H1 (cell line): ENCODE measurements around the gene PPP1R15B. TPM values are rescaled to one million over a fixed set of nuclear protein-coding genes. Genes with fewer than 3 reads are reported as not detected.

Experiments used
- CTCF ChIA-PET: fragments of 300-600 bp; sonication (Branson Sonifier 250); formaldehyde crosslinking; loops from one replicate; lab custom pipeline; 2021; ENCODE audit not compliant: partially characterized antibody; lab: Charles Lee
- POLR2A ChIA-PET: fragments of 300-600 bp; sonication (Branson Sonifier 250); formaldehyde crosslinking; loops from one replicate; lab custom pipeline; 2021; ENCODE audit warnings: inconsistent platforms; ENCODE audit not compliant: partially characterized antibody; lab: Charles Lee
- DNase-seq, 2 experiments: peaks; one replicate each; pipeline versions ENCODE4 v3.0.0 to v3.0.0-alpha.2; 2010 to 2022; ENCODE audit warnings: low spot score in 2 of 2, low read depth in 1 of 2, mixed read lengths in 1 of 2
- FAIRE-seq: peaks from 2 replicates; lab custom pipeline; 2011; peaks lifted over from hg19 to GRCh38; lab: Jason Lieb, UNC
- H2AFZ ChIP-seq: 2 replicates; pipeline ENCODE4 v1.8.1; 2012; ENCODE audit warnings: low read length, inconsistent platforms
- H2AK5ac ChIP-seq: 2 replicates; pipeline ENCODE4 v1.6.1; 2013; ENCODE audit warnings: low read depth, low read length
- H2BK120ac ChIP-seq: replicated peaks from 2 replicates; pipeline ENCODE3; 2013; ENCODE audit warnings: low read depth, low read length, inconsistent platforms
- H2BK12ac ChIP-seq: 2 replicates; pipeline ENCODE4 v1.6.1; 2013; ENCODE audit warnings: low read depth, low read length
- H2BK15ac ChIP-seq: 2 replicates; pipeline ENCODE4 v1.6.1; 2013; ENCODE audit warnings: low read length
- H2BK20ac ChIP-seq: 2 replicates; pipeline ENCODE4 v1.6.1; 2013; ENCODE audit warnings: low read length
- H2BK5ac ChIP-seq: 2 replicates; pipeline ENCODE4 v1.6.1; 2013; ENCODE audit warnings: low read depth, low read length
- H3K14ac ChIP-seq: 2 replicates; pipeline ENCODE4 v1.6.1; 2013; ENCODE audit warnings: inconsistent platforms; ENCODE audit not compliant: insufficient read length
- H3K18ac ChIP-seq: 2 replicates; pipeline ENCODE4 v1.6.1; 2013; ENCODE audit warnings: low read length; ENCODE audit errors: extremely low read depth
- H3K23ac ChIP-seq: 2 replicates; pipeline ENCODE4 v1.6.1; 2013; ENCODE audit warnings: inconsistent platforms; ENCODE audit not compliant: insufficient read length
- H3K23me2 ChIP-seq: 2 replicates; pipeline ENCODE4 v1.6.1; 2013; ENCODE audit warnings: low read depth, low read length
- H3K27ac ChIP-seq: 2 replicates; pipeline ENCODE4 v1.6.1; 2011; ENCODE audit warnings: low read depth, low read length, inconsistent platforms
- H3K27me3 ChIP-seq, 4 experiments: replicated peaks in 1 of 4; 1 replicate in 1 of 4; 2 replicates in 3 of 4; pipeline versions ENCODE4 v1.6.1 to v1.8.1; 2011 to 2013; ENCODE audit warnings: low read length in 3 of 4, mild to moderate bottlenecking in 3 of 4, inconsistent platforms in 2 of 4, mixed read lengths in 2 of 4, moderate library complexity in 1 of 4; ENCODE audit not compliant: control insufficient read depth in 3 of 4, insufficient read depth in 3 of 4; ENCODE audit errors: extremely low read depth in 1 of 4
- H3K36me3 ChIP-seq, 4 experiments: 2 replicates each; pipeline versions ENCODE4 v1.6.1 to v1.8.1; 2011 to 2013; ENCODE audit warnings: mild to moderate bottlenecking in 4 of 4, low read length in 3 of 4, moderate library complexity in 2 of 4, control low read depth in 1 of 4, inconsistent platforms in 1 of 4; ENCODE audit not compliant: insufficient read depth in 4 of 4, control insufficient read depth in 2 of 4
- H3K4ac ChIP-seq: replicated peaks from 2 replicates; pipeline ENCODE3; 2013; ENCODE audit warnings: low read length, low read depth, mixed read lengths, inconsistent platforms; ENCODE audit not compliant: insufficient read length
- H3K4me1 ChIP-seq, 4 experiments: replicated peaks in 1 of 4; 1 replicate in 1 of 4; 2 replicates in 3 of 4; pipeline versions ENCODE4 v1.6.1 to v1.8.1; 2011 to 2013; ENCODE audit warnings: low read length in 3 of 4, inconsistent platforms in 2 of 4, mixed read lengths in 1 of 4; ENCODE audit not compliant: insufficient read depth in 4 of 4, control insufficient read depth in 3 of 4
- H3K4me2 ChIP-seq, 2 experiments: 2 replicates each; pipeline versions ENCODE4 v1.6.1 to v1.8.1; 2011 to 2013; ENCODE audit warnings: low read depth in 2 of 2, low read length in 2 of 2, control low read depth in 1 of 2, inconsistent platforms in 1 of 2, mild to moderate bottlenecking in 1 of 2; ENCODE audit not compliant: insufficient read depth in 1 of 2
- H3K4me3 ChIP-seq, 4 experiments: fragments of 200-600, 300-600 bp in 1 of 4; sonication (generic), shearing (Covaris generic), sonication (Bioruptor Twin) in 1 of 4; 2 replicates each; pipeline versions ENCODE4 v1.5.1 to v1.8.1; 2011 to 2016; ENCODE audit warnings: low read length in 4 of 4, low read depth in 3 of 4, control low read depth in 2 of 4, inconsistent platforms in 2 of 4, mild to moderate bottlenecking in 2 of 4, mixed read lengths in 1 of 4, moderate library complexity in 1 of 4; ENCODE audit not compliant: insufficient read depth in 2 of 4; ENCODE audit errors: extremely low read depth in 1 of 4
- H3K56ac ChIP-seq: replicated peaks from 2 replicates; pipeline ENCODE3; 2013; ENCODE audit warnings: low read depth, mild to moderate bottlenecking, mixed read lengths, low read length, inconsistent platforms; ENCODE audit not compliant: insufficient read length
- H3K79me1 ChIP-seq: 2 replicates; pipeline ENCODE4 v1.6.1; 2013; ENCODE audit warnings: low read depth, low read length, control low read depth
- H3K79me2 ChIP-seq, 2 experiments: 2 replicates each; pipeline versions ENCODE4 v1.6.1 to v1.8.1; 2012 to 2013; ENCODE audit warnings: low read length in 2 of 2, mild to moderate bottlenecking in 2 of 2, inconsistent platforms in 1 of 2; ENCODE audit not compliant: insufficient read depth in 2 of 2, control insufficient read depth in 1 of 2
- H3K9ac ChIP-seq, 4 experiments: replicated peaks in 1 of 4; 1 replicate in 1 of 4; 2 replicates in 3 of 4; pipeline versions ENCODE4 v1.6.1 to v1.8.1; 2011 to 2013; ENCODE audit warnings: low read depth in 3 of 4, low read length in 3 of 4, control low read depth in 2 of 4, mild to moderate bottlenecking in 2 of 4, moderate library complexity in 2 of 4, inconsistent platforms in 1 of 4; ENCODE audit errors: extremely low read depth in 1 of 4
- H3K9me3 ChIP-seq, 2 experiments: 2 replicates each; pipeline versions ENCODE4 v1.6.1 to v1.8.1; 2012 to 2013; ENCODE audit warnings: mild to moderate bottlenecking in 2 of 2, moderate library complexity in 2 of 2, control low read depth in 1 of 2, inconsistent platforms in 1 of 2, low read depth in 1 of 2, low read length in 1 of 2, mixed read lengths in 1 of 2; ENCODE audit not compliant: insufficient read depth in 2 of 2
- H4K20me1 ChIP-seq, 2 experiments: replicated peaks in 1 of 2; 2 replicates each; pipeline versions ENCODE3 to v1.8.1; 2011 to 2013; ENCODE audit warnings: inconsistent platforms in 2 of 2, low read length in 2 of 2, mild to moderate bottlenecking in 1 of 2; ENCODE audit not compliant: insufficient read depth in 2 of 2, control insufficient read depth in 1 of 2
- H4K5ac ChIP-seq: 2 replicates; pipeline ENCODE4 v1.6.1; 2013; ENCODE audit warnings: low read length, low read depth, mixed read lengths, inconsistent platforms; ENCODE audit not compliant: insufficient read length
- H4K8ac ChIP-seq: 2 replicates; pipeline ENCODE4 v1.8.0; 2013; ENCODE audit warnings: mild to moderate bottlenecking, moderate library complexity, low read length, inconsistent platforms; ENCODE audit not compliant: insufficient read depth; ENCODE audit errors: extremely low read depth
- H4K91ac ChIP-seq: replicated peaks from 2 replicates; pipeline ENCODE3; 2013; ENCODE audit warnings: low read length, mixed read lengths, inconsistent platforms; ENCODE audit not compliant: insufficient read length
- CBX5 ChIP-seq: fragments of 300-800, 300-1000 bp; sonication (generic); IDR thresholded peaks from 2 replicates; pipeline ENCODE4 v1.7.1; 2016; ENCODE audit warnings: antibody characterized with exemption, low read length, low read depth
- CBX8 ChIP-seq: fragments of 300-800, 300-1000 bp; sonication (generic); IDR thresholded peaks from 2 replicates; pipeline ENCODE4 v1.7.1; 2016; ENCODE audit warnings: low read depth, low read length, borderline replicate concordance
- GABPA ChIP-seq: IDR thresholded peaks from 2 replicates; pipeline ENCODE4 v1.6.1; 2011; ENCODE audit warnings: mild to moderate bottlenecking, low read length, moderate library complexity, borderline replicate concordance; ENCODE audit not compliant: insufficient read depth
- JUND ChIP-seq: IDR thresholded peaks from 2 replicates; pipeline ENCODE4 v1.6.1; 2011; ENCODE audit warnings: mild to moderate bottlenecking, improper control_type of control experiment, low read length
- MAFK ChIP-seq: IDR thresholded peaks from 2 replicates; pipeline ENCODE4 v1.6.1; 2012; ENCODE audit warnings: low read depth, mild to moderate bottlenecking, improper control_type of control experiment, low read length
- MAX ChIP-seq: IDR thresholded peaks from 2 replicates; pipeline ENCODE4 v1.6.1; 2012; ENCODE audit warnings: inconsistent platforms
- NRF1 ChIP-seq: IDR thresholded peaks from 2 replicates; pipeline ENCODE4 v1.6.1; 2011; ENCODE audit warnings: mild to moderate bottlenecking, low read depth, low read length, improper control_type of control experiment
- POLR2AphosphoS5 ChIP-seq: IDR thresholded peaks from 2 replicates; pipeline ENCODE4 v1.6.1; 2011; ENCODE audit warnings: low read depth, low read length
- POU5F1 ChIP-seq: IDR thresholded peaks from 2 replicates; pipeline ENCODE4 v1.6.1; 2011; ENCODE audit warnings: low read depth, mild to moderate bottlenecking, low read length, moderate library complexity
- RAD21 ChIP-seq, 2 experiments: IDR thresholded peaks in 1 of 2; conservative IDR thresholded peaks in 1 of 2; 2 replicates each; pipeline ENCODE4 v1.6.1; 2011; ENCODE audit warnings: low read depth in 2 of 2, low read length in 2 of 2, improper control_type of control experiment in 1 of 2, inconsistent platforms in 1 of 2, mild to moderate bottlenecking in 1 of 2, moderate library complexity in 1 of 2
- SIX5 ChIP-seq: IDR thresholded peaks from 2 replicates; pipeline ENCODE4 v1.6.1; 2011; ENCODE audit warnings: mild to moderate bottlenecking, low read depth, low read length
- SRF ChIP-seq: IDR thresholded peaks from 2 replicates; pipeline ENCODE4 v1.6.1; 2011; ENCODE audit warnings: mild to moderate bottlenecking, low read depth, low read length, moderate library complexity
- USF2 ChIP-seq: IDR thresholded peaks from 2 replicates; pipeline ENCODE4 v1.6.1; 2011; ENCODE audit warnings: low read length, improper control_type of control experiment
- WGBS, 2 experiments: shearing (Covaris generic) in 1 of 2; methylation state at CpG; one replicate each; pipeline versions ENCODE4 v1.1.6 to v1.1.7; 2013 to 2015; ENCODE audit warnings: low lambda C conversion rate in 2 of 2, mixed read lengths in 2 of 2, inconsistent platforms in 1 of 2, low coverage in 1 of 2, missing lambda C conversion rate in 1 of 2; ENCODE audit not compliant: insufficient replicate concordance in 2 of 2, insufficient coverage in 1 of 2, insufficient read length in 1 of 2; ENCODE audit errors: extremely low coverage in 1 of 2, missing lambda C conversion rate in 1 of 2; 5-methylcytosine and 5-hydroxymethylcytosine counted together
- polyA plus RNA-seq, 7 experiments: library from polyadenylated mRNA; depleted of rRNA in 3 of 7; stranded (reverse) in 5 of 7; unstranded in 2 of 7; fragments of >200 nt in 5 of 7; fragments of 200-250 nt in 2 of 7; gene quantifications; 1 replicate in 5 of 7; 2 replicates in 1 of 7; 4 replicates in 1 of 7; pipeline versions ENCODE4 v1.2.1 to v1.2.3, GENCODE V29; 2011 to 2013; ENCODE audit warnings: missing spikeins in 2 of 7, mixed read lengths in 2 of 7
- total RNA-seq: library from RNA; stranded (reverse); fragmentation: NEBNext Ultra II Directional; extraction: Animal tissue kit (Norgen Biotek cat#: 25700); gene quantifications from 2 replicates; pipeline ENCODE4 v1.2.1, GENCODE V29; 2021

Gene PPP1R15B
- total and polyA plus RNA-seq, 2 of the 8 experiments (the other 6 are each of a cell fraction or from before 2014, with no cell fraction given): 14.4 to 72.2 TPM

GRCh38 chr1:204460346-204460745, 48.7 kb upstream of the PPP1R15B start:
- no peaks in the 10 kb centered on the region for H3K27me3 ChIP-seq
- H2BK120ac ChIP-seq: no peak overlapping the region
- H4K5ac ChIP-seq: no peak overlapping the region
- 93% methylated on average over 8 of the region's 8 CpGs; no CpG with 5 or more reads in 1 of the 2 experiments for WGBS, 2 experiments
- H4K91ac ChIP-seq: no peak overlapping the region
- no peak overlapping the region for H3K4me2 ChIP-seq
- H2BK5ac ChIP-seq: no peak overlapping the region
- no peaks in the 10 kb centered on the region; the same call in 1 of the 2 replicates for H3K23me2 ChIP-seq
- no peak overlapping the region for H2BK12ac ChIP-seq
- H4K20me1 ChIP-seq: no peaks in the 10 kb centered on the region
- no peak overlapping the region for H3K9ac ChIP-seq
- H2AK5ac ChIP-seq: no peak overlapping the region
- H3K56ac ChIP-seq: no peak overlapping the region
- DNase-seq: no peak
- ChIA-PET POLR2A (no interaction called here), CTCF (interaction anchor here (2.3 to 47.3 kb wide), 3 partner anchors 13 to 35 kb away, joined by 13 to 2124 read pairs (median 111); partner anchors contain the start of genes MDM4 and PIK3C2B)
- H3K79me1 ChIP-seq: 0 out of 2 replicates have a peak, but pooled peaks cover 2% of the 10 kb centered on the region
- H2BK15ac ChIP-seq: no peak overlapping the region
- no peaks in the 10 kb centered on the region for H3K79me2 ChIP-seq
- no peak overlapping the region for H2BK20ac ChIP-seq
- H3K18ac ChIP-seq: no peak overlapping the region
- H3K27ac ChIP-seq: no peak overlapping the region
- H3K4me3 ChIP-seq: no peak overlapping the region
- peaks cover 4 to 17% (median 10%) of the 10 kb centered on the region in 4 experiments for H3K4me1 ChIP-seq
- no peak overlapping the region for H2AFZ ChIP-seq
- H4K8ac ChIP-seq: no peak overlapping the region
- no peak overlapping the region for H3K23ac ChIP-seq
- peaks cover 0 to 12% (median 4%) of the 10 kb centered on the region in 4 experiments; a peak in 5 of 8 replicates for H3K36me3 ChIP-seq
- H3K14ac ChIP-seq: no peak overlapping the region
- H3K9me3 ChIP-seq: no peaks in the 10 kb centered on the region
- no peak for FAIRE-seq
- no peak overlapping the region for H3K4ac ChIP-seq
- no peak for TF ChIP-seq CBX5
- TF ChIP-seq POLR2AphosphoS5: no peak
- no peak for TF ChIP-seq SRF
- TF ChIP-seq USF2: no peak
- TF ChIP-seq MAX: no peak
- TF ChIP-seq POU5F1: no peak
- no peak for TF ChIP-seq JUND
- no peak for TF ChIP-seq RAD21 (IDR thresholded peaks at IDR 0.05 in 1 of 2, conservative IDR thresholded peaks at IDR 0.05 in 1 of 2; ENCODE audit: low read depth in 2 of 2, low read length in 2 of 2)
- TF ChIP-seq SIX5: no peak
- no peak for TF ChIP-seq MAFK
- TF ChIP-seq GABPA: no peak
- TF ChIP-seq CBX8: no peak
- no peak for TF ChIP-seq NRF1
